Measurements from ENCODE around the gene FLT4.

- TF ChIP-seq SP2 (CRISPR knock-in tag; IDR thresholded peaks at IDR 0.05) (no peak), MAX (IDR thresholded peaks at IDR 0.05) (no peak), CTCF (CRISPR knock-in tag; IDR thresholded peaks at IDR 0.05) (no peak), GABPA (IDR thresholded peaks at IDR 0.05; ENCODE audit: low read depth, low read length) (no peak), GABPA (CRISPR knock-in tag; IDR thresholded peaks at IDR 0.05; ENCODE audit: low read depth) (no peak), ATF3 (CRISPR knock-in tag; IDR thresholded peaks at IDR 0.05) (no peak), RELA (CRISPR knock-in tag; IDR thresholded peaks at IDR 0.05) (no peak), ZNF704 (CRISPR knock-in tag; IDR thresholded peaks at IDR 0.05; ENCODE audit: borderline replicate concordance) (no peak), NFE2 (CRISPR knock-in tag; IDR thresholded peaks at IDR 0.05) (no peak)
Observed at GRCh38 chr5:180675036-180675635, 25.7 kb upstream of the FLT4 start.
